Stimulated activated naive CD4-positive, alpha-beta T cell treated with Interleukin-2 at 50 U/mL for 16 hours (primary cell): ENCODE measurements around the gene C1QC.
"Not testable (repeated sequence)": the region's sequence is repeated elsewhere in the genome, so short reads cannot be mapped to it uniquely, and the experiment has no call there.

Source experiments
- DNase-seq: peaks from one replicate; lab custom pipeline; 2025; lab: John Stamatoyannopoulos, UW

Gene C1QC

DNA sequence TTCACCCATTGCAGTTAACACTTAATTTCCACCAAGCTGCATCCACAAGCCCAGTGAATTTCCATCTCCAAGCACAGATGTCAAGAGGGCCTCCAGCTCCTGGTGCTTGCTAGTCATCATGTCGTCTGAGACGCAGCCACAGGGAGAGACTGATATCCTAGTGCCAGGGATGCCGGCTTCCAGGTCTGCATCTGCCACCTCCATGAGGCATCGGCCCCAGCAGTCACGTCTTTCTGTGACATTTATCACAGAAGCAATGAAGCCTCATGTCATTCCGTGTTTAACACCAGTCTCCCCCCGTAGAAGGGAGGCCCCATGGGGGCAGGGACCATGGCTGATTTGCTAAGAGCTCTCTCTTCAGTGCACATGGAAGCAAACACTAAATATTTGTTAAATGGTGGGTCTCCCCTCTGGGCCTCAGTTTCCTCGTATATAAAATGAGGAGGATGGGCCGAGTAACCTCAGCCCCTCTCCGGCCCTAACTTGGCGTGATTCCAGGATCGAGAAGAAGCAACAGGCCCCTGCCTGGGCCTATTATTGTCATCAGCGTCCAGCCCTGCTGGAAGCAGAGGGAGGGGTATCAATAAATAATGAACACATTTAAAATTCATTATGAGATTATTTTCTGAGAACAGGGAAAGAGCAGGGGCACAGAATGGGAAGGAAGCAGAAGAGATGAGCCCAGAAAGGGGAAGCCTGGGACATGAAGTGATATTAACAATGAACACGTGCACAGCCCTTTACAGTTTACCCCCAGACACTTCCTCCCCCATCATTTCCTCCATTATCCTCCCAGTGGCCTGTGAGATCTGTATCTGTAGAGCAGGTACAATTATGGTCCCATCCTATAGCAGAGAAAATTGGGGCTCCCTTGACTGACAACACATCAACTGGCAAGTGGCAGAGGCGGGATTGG lies 8.8 kb downstream of the C1QC start:
- no peak for DNase-seq

DNA sequence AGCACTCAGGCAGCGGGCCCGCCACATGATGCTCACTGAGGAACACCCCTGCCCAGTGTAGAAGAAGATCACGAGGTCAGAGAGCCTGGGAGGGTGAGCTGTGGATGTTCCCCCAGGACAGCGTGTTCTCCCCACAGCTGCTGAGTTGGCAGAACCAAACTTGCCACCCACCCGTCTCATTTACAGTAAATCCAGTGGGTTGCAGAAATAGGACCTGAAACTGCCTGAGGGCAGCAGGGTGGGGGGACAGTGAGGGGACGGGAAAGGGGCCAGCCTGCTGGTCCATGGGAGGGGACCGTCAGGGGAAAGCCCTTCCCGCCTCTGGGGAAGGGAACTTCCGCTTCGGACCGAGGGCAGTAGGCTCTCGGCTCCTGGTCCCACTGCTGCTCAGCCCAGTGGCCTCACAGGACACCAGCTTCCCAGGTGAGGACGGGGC lies 9.5 kb downstream of the C1QC start, which contains the start of gene C1QB:
Gene C1QB, plus strand, starts transcription at position 356 of the 436 bp plus-strand sequence. CDS start 6,227 bp downstream, outside the sequence.
- no peak for DNase-seq

DNA sequence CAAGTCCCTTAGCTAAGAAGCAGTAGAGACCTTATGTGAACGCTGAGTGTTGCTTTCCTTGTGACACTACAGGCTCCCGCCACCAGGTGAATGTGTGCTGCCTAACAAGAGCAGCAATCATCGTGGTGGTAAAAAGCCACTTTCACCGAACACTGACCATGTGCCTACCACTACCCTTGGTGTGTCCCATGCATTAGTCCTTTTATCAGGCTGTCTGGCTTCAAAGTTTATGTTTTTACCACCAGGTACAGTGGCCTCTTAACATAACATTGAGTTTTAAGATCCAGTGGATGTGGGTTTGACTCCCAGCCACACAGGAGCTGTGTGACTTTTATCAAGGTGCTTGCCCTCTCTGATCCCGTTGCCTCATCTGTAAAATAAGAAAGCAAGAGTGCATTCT lies 11.3 kb downstream of the C1QC start:
- DNase-seq: no peak

DNA sequence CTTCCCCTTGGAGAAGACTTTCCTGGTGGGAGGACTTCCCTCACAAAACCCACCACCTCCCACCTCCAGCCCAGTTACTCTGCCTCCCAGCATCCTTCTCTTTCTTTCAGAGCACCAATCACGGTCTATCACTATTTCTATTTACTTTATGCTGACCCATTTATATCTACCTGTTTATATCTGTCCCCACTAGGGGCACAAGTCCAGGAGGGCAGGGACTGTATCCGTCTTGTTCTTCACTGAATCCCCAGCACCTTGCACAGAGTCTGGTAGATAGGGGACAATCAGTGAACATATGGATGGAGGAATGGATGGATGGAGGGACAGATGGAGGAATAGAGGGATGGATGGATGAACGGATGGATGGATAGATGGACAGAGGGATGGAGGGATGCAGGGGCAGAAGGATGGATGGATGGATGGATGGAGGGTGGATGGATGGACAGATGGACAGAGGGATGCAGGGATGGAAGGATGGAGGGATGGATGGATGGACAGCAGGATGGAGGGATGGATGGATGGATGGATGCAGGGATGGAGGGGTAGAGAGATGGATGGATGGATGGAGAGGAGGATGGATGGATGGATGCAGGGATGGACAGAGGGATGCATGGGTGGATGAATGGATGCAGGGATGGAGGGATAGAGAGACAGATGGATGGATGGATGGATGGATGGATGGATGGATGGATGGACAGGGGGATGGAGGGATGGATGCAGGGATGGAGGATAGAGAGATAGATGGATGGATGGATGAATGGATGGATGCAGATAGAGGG lies 15.1 kb downstream of the C1QC start:
- DNase-seq: no peak

DNA sequence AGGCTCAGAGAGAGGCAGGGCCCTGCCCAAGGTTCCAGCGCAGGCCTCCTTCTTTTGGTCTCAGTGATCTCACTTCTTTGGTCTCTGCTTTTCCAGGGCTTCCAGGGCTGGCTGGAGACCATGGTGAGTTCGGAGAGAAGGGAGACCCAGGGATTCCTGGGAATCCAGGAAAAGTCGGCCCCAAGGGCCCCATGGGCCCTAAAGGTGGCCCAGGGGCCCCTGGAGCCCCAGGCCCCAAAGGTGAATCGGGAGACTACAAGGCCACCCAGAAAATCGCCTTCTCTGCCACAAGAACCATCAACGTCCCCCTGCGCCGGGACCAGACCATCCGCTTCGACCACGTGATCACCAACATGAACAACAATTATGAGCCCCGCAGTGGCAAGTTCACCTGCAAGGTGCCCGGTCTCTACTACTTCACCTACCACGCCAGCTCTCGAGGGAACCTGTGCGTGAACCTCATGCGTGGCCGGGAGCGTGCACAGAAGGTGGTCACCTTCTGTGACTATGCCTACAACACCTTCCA lies 17.3 kb downstream of the C1QC start:
- DNase-seq: no peak

DNA sequence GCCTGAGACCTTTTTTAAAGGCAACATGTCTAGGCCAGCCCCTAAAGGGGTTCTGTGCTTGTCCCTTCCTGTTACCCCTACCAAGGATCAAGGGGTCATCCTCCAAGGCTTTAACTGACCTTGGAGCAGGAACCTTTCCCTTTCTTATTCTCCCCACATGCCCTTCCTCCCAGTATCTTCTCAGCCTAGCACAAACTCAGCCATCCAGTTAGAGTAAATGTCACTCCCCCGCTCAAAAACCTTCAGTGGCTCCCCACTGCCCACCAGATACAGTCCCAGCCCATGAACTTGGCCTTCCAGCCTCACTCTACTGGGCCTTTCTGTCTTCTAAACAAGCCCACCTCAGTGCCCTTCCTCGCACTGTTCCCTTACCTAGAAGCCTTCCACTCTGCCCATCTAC lies 18.4 kb downstream of the C1QC start:
- DNase-seq: no peak

DNA sequence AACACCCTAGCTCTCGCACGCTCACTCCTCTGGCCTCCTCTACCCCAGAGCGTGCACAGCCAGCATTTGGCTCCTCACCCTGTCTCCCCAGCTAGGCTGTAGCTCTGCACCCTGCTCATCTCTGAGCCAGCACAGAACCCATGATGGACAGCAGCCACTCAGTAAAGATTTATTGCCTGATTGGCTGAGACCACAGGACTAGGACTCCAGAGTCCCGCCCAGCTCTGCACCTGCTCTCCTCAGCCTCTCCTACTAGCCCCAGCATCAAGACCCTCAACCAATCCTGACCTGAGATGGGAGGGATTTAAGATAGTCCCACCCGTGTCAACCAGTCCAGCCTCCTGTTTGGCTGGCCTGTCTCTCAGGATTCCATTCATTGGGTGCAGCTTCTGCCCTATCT lies 18.9 kb downstream of the C1QC start:
- no peak for DNase-seq

DNA sequence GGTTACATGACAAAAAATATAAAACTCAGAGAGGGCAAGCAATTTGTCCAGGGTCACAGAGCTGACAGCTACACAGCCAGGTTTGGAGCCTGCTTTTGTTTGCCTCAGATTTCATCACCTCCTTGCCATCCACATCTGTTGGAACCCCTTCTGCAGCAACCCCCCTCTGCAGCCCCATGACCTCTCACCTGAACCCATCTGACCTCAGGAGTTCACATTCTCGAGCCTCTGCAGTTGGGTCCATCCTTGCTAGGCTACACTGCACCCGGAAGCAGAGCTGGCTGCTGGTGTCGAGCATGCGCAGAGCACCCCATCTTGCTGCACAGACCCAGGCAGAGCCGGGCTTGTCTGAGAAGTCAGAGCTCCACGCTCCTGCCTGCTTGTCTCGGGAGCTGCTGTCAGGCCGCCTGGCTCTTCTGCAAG lies 19.6 kb downstream of the C1QC start:
- no peak for DNase-seq

DNA sequence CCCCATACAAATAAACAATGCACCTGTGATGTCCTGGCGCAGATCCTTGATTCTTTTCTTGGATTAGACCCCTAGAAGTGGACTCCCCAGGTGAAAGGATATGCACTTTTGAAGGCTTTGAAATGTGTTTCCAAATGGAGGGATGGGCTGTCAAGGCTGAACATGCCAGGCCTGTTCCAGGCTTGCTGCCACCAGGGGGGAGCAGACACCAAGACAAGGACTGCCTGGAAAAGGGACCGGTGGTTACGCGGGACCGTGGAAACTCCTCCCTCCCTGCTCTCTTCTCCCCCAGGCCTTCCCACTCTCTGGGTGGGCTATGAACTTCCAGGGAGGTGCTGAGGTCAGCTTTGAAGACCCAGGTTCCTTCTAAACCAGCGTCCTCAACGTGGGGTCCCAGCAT lies 22.3 kb downstream of the C1QC start:
- no peak for DNase-seq

DNA sequence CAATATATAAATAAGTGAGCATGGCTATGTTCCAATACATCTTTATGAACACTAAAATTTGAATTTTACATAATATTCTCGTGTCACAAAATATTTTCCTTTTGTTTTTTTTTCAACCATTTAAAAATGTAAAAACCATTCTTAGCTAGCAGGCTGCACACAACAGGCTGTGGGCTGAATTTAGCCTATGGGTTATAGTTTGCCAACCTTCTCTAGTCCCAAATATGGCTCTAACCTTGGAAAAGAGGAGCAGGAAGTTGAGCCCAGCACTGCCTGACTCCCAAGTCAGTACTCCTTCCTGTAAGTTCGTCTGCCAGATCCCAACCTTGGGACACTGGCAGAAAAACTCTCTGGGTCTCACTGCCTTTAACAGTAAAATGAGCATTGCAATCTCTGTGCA lies 23.0 kb downstream of the C1QC start:
- no peak for DNase-seq

DNA sequence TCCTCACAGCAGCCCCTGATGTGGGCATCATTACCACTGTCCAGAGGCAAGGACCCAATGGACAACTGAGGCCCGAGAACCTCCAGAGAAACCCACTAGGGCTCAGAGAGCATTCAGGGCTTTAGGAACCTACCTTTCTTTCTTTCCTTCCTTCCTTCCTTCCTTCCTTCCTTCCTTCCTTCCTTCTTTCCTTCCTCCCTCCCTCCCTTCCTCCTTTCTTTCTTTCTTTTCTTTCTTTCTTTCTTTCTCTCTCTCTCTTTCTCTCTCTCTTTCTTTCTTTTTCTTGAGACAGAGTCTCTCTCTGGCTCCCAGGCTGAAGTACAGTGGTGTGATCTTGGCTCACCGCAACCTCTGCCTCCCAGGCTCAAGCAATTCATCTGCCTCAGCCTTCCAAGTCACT lies 25.4 kb downstream of the C1QC start:
- DNase-seq: not testable (repeated sequence)

DNA sequence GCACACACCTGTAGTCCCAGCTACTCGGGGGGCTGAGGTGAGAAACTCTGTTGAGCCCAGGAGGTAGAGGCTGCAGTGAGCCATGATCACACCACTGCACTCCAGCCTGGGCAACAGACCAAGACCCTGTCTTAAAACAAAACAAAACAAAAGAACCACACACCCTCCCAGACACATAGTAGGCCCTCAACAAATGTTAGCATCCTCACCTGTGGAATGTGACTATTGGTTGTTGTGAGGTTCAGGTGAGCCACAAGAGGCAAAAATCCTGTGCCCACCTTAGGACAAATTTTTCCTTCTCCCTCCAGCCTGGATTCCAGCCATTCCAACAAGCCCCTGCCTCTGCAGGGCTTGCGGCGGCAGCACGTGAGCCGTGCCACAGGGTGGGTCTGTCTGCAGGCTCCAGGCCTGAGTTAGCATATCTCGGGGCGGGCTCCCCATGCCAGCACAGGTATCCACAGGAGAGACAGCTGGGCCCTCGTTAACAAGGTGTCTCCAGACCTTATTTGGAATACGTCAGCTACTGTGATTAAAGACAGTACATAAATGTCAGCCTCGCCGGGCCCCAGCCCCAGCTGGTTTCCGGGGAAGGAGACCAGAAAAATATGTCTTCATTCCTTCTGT lies 27.0 kb downstream of the C1QC start:
- DNase-seq: no peak

DNA sequence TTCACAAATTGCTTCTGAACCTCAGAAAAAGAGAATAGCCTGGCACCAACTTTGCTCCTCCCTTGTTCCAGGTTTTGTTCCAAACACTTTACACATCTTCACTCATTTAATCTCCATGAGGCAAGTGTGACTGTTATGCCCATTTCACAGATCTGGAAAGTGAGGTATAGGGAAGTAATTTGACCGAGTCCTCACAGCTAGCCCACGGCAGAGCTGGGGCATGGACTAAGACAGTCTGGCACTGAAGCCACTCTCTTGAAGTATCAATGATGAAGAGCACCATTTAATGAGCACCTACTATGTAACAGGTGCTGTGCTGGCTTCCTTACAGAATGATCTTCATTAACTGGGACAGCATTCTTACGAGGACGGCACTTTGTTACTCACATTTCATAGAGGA lies 28.6 kb downstream of the C1QC start:
- DNase-seq: no peak

DNA sequence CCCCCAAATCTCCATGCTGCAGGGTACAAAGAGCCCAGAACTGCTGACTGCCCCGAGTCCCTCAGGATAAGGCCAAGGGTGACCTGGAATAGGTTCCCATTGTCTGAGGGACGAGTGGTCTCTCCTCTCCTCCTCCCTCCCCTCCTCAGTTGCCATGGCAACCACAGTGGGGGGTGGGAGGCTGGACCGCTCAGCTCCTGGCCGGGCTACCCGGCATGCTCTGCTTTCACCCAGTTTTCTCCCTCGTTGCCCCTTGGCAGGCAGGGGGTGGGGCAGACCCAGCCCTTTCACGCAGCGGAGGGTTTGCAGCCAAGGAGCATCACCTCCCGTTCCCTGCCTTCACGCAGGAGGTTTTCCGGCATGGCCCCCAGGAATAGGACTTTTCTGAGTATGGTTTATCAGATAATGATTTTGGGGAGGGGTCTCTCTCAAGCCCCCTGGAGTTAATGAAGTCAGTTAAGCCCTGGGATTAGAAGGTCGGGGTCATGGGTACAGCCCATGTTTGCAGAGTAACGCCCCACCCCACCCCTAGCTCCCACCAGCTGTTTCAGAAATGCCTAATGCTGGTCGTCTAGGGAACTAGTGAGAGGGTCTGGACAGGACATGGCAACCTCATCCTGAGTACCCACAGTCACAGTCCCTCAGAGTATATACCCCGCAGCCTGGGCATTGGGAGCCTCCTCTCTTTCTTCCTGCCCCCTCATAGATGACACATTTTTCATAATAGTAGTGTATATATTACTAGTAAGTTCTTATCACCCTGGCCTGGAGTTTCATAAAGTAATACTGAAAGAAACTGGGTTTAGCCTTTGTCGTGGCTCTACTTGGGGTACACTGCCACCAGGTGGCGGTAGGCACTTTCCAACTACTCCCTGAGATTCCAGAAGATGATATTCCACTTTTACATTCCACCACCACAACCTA lies 30.3 kb downstream of the C1QC start:
- no peak for DNase-seq

DNA sequence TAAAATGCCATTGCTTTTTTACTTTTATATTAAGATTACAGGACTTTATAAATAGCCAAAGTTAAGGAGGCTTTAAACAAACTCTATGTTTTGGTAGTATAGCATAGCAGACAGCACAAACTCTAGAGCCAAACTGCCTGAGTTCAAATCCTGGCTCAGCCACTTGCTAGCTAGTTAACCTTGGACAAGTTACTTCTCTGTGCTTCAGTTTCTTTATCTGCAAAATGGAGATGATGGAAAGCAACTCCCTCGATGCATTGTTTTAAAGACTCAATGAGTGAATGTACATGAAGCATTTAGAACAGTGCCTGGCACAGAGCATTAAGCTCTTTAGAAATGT lies 30.9 kb downstream of the C1QC start:
- no peak for DNase-seq

DNA sequence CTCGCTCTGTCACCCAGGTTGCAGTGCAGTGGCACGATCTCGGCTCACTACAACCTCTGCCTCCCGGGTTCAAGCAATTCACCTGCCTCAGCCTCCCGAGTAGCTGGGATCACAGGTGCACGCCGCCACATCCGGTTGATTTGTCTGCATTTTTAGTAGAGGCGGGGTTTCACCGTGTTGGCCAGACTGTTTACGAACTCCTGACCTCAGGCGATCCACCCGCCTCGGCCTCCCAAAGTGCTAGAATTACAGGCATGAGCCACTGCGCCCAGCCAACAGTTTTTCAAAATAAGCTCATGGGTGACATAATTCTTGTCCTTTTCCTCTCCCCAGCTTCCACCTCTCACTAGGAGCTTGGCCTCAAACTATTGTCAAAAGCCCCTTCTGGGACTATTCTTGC lies 32.7 kb downstream of the C1QC start:
- DNase-seq: not testable (repeated sequence)

DNA sequence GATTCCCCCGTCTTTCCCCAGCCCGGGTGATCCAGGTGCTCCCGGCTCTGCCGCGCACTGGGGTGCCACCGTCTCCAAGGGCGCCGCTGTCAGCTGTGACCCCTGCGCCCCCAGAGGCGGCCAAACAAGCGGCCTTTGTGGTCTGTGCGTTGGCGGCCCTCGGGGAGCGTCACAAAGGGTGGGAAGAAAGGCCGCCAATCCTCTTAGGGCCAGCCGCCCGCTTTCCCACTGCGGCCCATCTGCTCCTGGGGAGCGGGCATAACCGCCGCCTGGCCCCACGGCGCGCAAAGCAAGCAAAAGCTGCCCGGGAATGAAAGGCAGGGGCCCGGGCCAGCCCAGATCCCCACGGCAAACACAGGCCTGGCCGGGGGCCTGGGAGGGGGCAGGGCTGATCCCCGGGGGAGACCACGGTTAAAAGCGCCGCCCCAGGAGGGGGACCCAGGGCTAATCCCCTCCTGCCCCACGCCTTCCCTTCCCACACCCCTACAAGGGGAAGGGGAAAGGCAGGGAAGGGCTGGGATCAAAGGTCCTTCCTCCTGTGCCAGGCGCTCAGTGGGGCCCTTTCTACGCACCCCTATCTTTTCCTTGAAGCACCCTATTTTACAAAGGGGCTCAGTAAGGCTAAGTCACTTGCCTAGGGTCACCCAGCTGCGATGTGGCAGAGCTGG lies 33.6 kb downstream of the C1QC start:
- DNase-seq: no peak

DNA sequence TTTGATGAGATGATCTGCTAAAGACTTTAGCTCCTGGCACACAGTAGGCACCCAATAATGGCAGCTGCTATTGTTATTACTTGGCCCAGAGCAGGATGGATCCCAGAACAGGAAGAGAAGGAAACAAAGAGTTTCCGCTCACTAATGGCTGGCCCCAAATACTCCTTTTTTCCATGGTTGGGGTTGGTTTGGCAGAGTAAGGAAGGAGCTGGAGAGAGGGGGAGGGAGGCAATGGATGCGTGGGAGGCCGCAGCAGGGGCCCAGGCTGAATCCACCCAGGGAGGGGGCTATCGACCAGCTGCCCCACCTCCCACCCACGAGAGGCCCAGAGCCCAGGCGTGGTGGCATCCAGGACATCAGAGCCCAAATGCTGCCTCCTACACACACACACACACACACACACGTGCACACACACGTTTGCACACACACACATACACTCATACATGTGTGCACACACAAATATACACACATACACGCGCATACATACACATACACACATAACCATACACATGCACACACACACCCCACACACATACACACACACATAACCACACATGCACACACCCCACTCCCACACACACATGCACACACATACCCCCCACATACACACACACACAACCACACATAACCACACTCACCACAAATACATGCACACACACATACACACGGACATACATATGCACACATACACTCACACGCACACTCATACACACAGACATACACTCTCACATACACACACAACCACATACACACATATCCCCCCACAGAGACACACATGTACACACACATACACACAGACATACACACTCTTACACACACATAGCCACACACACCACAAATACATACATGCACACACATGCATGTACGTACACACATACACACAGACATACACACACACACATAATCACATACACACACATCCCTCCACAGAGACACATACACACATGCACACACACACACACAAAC lies 34.8 kb downstream of the C1QC start:
- no peak for DNase-seq

DNA sequence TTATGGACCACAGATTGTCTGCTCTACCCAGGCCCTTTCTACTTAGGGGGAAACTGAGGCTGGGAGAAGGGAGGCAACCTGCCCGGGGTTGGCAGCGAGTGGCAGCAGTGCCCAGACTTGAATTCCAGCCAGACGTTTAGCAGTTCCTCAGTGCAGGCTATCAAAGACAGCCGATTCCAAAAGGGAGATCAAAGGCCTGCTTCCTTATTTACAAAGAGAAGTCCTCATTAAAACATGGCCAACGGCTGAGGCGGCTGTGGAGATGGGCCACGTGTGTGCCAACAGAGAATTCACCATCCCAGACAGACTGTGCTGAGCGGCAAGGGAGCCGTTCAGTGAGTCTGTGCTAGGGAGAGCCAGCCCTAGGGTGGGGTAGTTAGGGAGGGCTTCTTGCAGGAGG lies 37.3 kb downstream of the C1QC start:
- DNase-seq: no peak
